NCI-H460 (cell line): ENCODE data around the gene DYNLT2B. TPM values are rescaled to one million over a fixed set of nuclear protein-coding genes. Genes with fewer than 3 reads are reported as not detected.
"Not testable (repeated sequence)": the region's sequence is repeated elsewhere in the genome, so short reads cannot be mapped to it uniquely, and the experiment has no call there.

Experiments
- DNase-seq: peaks from one replicate; pipeline ENCODE4 v3.0.0-alpha.2; 2016; ENCODE audit warnings: low read depth; ENCODE audit errors: extremely low read depth
- total RNA-seq: library from RNA; depleted of rRNA; stranded (reverse); fragments of >200 nt; shearing (Covaris generic); gene quantifications from 2 replicates; pipeline ENCODE4 v1.2.3, GENCODE V29; 2014

Gene DYNLT2B
- total RNA-seq, 1 experiment from 2014 or later = 6.9 TPM

DNA sequence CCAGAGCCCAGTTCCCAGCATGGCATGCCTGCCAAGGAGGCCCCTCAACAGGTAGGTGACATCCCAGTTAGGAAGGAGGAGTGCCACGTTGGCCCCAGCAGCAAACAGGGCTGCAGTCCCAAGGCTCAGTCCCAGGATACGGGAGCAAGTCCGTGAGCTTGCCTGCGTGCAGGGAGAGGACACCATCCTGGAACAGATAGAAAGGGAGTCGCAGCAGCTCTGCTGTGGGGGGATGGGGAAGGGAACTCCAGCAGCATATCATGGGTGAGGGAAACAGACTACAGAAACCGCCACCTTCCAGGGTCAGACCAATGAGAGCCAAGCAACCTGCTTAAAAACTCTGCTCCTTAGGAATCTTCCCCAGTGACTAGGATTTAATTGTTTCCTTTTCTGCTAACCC lies 9.4 kb upstream of the DYNLT2B start:
- no peak for DNase-seq

DNA sequence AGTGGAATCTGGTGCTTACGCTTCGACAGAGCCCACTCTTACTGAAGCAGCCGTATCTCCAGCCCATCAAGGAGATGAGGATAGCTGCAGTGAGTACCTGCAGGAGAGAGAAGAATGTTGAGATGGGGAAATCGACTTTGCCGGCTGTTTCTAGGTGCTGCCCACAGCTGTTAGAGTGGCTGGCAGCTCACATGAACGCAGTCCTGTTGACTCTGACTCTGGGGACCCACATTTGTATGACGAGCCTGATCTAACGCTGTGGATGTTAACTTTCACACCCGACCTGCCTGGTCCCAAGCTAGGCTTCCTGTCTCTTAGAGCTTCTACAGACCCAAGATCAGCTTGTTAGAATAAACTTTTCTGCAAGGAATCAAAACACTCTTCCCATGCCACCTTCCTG lies 8.9 kb upstream of the DYNLT2B start:
- DNase-seq = no peak

- no peak for DNase-seq
Measured at GRCh38 chr3:196323691-196324090, 5.7 kb upstream of the DYNLT2B start.

GRCh38 chr3:196323016-196323415 lies 5.0 kb upstream of the DYNLT2B start:
- DNase-seq = no peak

DNA sequence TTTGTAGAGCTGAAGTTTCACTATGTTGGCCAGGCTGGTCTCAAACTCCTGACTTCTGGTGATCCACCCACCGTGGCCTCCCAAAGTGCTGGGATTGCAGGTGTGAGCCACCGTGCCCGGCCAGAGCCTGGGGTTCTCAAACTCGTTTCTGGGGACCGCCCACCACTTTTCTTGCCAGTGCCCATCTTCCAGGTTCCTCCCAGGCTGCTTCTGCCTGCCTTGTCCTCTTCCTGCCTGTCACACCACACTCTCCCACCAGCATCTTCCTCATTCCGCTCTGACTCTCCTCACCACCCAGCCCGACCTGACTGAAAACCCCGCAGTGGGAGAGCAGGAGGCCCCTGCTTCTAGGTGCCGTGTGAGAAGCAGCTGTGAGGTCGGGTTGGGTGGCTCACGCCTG lies 3.1 kb upstream of the DYNLT2B start:
- DNase-seq = no peak

DNA sequence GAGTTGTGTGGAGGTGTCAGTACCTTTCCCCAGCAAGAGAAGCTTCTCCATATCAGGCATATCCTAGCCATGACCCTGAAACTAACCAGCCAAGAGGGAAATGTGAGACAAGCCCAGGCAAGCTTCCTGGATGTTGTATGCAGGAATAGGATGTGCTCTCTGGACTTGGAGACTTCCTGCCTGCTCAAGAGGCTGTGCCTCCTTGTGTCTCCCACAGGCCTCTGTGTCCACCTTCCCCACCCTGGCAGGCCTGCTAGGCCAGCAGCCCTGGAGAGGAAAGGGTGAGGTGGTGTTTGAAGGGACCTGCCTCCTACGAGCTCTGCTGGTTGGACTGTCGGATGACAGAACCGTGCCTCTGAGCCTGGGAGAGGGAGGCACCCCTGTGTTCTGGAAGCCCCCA lies 2.1 kb upstream of the DYNLT2B start:
- DNase-seq = no peak

DNA sequence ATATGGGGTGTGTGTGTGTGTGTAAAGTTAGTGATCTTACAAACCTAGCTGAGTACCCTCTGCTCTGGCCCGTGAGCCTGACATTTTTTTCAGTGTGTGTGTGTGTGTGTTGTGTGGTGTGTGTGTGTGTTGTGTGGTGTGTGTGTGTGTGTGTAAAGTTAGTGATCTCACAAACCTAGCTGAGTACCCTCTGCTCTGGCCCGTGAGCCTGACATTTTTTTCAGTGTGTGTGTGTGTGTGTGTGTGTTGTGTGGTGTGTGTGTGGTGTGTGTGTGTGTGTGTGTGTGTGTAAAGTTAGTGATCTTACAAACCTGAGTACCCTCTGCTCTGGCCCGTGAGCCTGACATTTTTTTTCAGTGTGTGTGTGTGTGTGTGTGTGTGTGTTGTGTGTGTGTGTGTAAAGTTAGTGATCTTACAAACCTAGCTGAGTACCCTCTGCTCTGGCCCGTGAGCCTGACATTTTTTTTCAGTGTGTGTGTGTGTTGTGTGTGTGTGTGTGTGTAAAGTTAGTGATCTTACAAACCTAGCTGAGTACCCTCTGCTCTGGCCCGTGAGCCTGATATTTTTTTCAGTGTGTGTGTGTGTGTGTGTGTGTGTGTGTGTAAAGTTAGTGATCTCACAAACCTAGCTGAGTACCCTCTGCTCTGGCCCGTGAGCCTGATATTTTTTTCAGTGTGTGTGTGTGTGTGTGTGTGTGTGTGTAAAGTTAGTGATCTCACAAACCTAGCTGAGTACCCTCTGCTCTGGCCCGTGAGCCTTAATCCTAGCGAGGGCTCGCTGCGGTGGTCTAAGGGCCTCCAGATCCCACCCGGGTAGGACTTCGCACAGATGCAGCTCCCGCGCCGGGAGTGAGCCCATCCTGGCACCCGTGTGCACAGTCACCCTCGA lies 997 bp downstream of the DYNLT2B start:
- DNase-seq = not testable (repeated sequence)

- DNase-seq = no peak
Measured at GRCh38 chr3:196315821-196316220, 2.2 kb downstream of the DYNLT2B start.

DNA sequence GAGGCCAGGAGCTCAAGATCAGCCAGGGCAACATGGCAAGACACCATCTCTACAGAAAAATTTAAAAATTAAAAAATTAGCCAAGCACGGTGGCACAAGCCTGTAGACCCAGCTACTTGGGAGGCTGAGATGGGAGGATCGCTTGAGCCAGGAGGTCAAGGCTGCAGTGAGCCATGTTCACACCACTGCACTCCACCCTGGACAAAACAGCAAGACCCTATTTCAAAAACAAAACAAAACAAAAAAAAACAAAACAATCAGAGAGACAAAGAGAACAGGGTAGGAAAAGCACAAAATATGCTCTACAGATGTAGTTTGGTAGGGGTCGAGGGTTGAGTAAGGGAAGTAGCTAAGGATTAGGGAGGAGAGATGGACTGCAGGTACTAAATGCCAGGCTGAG lies 3.4 kb downstream of the DYNLT2B start:
- DNase-seq = no peak

- DNase-seq = not testable (repeated sequence)
Measured at GRCh38 chr3:196314086-196314485, 4.0 kb downstream of the DYNLT2B start.

- not testable (repeated sequence) for DNase-seq
Measured at GRCh38 chr3:196302960-196303359, 15.1 kb downstream of the DYNLT2B start.

DNA sequence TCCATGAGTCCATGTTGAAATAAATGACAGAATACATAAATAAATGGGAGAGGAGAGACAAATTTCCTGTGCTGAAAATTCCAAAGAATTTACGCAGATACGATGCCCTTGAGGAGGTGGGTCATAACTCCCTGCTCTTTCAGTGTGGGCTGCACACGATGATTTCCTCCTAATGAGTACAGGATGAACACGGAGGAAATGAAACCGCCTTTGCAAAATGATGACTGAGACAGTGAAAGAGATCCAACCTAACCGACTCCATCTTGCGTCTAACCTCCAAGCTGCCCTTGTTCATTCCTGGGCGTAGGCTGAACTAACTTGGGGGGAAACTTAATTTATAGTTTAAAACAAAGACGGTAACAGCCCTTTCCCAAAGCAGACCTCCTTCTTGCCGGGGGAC lies 15.5 kb downstream of the DYNLT2B start:
- not testable (repeated sequence) for DNase-seq

DNA sequence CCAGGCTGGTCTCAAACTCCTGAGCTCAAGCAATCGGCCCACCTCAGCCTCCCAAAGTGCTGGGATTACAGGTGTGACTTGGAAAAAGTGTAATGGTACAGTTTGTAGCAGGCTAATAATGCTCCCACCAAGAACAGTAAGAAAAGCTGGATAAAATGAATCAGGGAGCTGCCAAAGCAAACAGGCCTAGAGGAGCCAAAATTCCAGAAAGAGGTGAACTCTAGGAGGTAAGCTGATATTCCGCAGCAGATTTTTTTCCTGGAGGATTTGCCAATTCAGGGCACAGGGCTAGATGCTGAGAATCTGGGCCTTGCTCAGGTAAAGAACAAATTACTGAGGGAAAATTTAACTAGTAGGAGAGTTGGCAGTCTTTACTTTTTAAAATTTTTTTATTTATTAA lies 19.5 kb downstream of the DYNLT2B start:
- no peak for DNase-seq

GRCh38 chr3:196292286-196292923 lies 25.6 kb downstream of the DYNLT2B start:
- DNase-seq = no peak

GRCh38 chr3:196288141-196288460 lies 29.9 kb downstream of the DYNLT2B start:
- no peak for DNase-seq

DNA sequence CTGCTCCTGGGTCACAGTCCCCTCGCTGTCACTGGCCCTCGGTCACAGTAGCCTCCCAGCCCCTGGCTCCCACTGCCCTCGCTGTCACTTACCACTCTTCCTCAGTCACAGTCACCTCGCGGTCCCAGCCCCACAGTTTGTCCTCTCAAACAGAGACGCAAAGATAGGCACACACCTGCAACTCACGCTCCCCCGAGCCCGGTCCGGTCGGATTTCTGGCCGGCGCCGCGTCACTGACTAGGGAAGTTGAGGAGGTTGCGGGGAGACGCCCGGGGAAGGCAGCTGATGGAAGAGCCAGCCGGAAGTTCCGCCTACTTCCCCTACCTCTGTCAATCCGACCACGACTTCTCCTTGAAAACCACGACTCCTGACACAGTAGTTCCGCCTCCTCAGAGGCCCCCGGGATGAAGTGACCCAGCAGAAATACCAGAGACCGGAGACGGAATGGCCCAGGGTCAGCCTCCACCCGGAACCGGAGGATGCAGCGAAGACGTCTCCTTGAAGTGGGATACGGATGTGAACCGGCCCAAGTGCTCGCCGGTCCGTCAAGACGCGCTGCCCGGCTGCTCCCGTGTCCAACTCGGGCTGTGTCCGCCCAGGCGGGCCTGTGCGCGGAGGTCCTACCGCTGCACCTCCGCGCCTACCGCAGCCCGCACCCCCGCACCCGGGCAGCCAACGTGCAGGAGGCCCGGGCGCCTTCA lies 30.4 kb downstream of the DYNLT2B start, which contains the start of gene PCYT1A:
Gene PCYT1A, minus strand, starts transcription at position 287 of the 701 bp plus-strand sequence. CDS start 17,195 bp downstream, outside the sequence.
- DNase-seq = peak; percentile 90

DNA sequence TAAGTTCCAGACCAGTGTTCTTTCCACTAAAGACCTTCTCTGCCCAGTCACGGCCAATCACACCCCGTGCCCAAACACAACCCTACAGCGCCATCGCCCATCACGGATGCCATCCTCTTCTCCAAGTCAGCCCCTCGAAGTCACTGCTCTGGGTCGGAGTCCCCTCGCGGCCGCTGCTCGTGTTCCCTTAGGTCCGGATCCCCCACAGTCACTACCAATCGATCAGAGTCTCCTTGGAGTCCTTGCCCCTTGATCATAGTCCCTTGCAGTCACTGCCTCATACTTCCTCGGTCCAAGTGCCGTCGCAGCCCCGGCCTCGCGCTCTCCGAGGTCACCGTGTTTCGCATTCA lies 31.0 kb downstream of the DYNLT2B start:
- no peak for DNase-seq

GRCh38 chr3:196284396-196284795 lies 33.6 kb downstream of the DYNLT2B start:
- DNase-seq = no peak

DNA sequence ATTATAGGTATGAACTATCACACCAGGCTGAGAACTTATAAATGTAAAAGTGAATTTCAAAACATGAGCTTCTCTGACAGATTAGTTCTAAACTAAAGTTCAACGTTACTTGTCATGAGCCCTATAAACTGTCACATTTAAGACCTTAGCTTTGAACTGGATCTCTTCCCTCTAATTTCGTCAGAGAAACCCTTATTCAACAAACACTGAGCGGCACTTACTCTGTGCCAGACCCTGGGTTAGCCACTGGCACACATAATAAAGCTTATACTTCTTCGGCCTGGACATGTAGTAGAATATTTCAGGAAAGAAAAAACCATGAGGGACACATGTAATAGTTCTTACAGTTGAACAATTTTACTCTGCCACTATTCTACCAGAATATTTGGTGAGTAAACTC lies 36.1 kb downstream of the DYNLT2B start:
- no peak for DNase-seq

DNA sequence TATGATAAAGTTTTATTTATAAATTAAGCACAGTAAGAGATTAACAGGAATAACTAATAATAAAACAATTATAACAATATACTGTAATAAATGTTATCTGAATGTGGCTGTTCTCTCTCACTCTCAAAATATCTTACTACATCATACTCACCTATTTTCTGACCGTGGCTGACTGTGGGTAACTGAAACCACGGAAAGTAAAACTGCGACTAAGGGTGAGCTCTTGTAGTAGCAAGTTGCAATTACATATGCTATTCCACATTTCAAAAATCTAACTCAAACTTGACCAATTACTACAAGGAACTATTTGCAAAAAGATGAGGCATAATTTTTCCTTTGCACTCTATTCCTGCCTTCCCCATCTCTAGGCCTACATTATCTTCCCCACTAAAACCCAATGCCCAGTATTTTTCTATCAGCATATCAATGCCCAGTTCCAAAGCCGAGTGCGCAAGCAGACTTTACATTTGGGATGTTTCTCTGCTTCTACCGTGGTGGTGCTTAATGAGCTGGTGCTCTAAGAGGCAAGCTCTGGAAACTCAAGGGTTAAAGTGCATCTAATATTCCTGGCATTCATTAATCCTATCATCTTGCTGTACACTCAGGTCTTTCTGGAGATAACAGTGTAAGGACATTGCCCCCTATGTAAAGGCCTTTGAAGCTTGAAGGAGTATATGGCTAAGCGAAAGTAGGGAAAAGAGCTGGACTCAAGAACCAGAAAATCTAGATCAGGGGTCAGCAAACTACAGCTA lies 37.2 kb downstream of the DYNLT2B start:
- DNase-seq = no peak

GRCh38 chr3:196275126-196275525 lies 42.9 kb downstream of the DYNLT2B start:
- no peak for DNase-seq
